K562 (cell line): ENCODE data around the gene OR9G4. TPM values are rescaled to one million over a fixed set of nuclear protein-coding genes. Genes with fewer than 3 reads are reported as not detected.

Experiments
- ATAC-seq: fragments of 200-7000 bp; cut with Tn5 transposase; 3 replicates; pipeline ENCODE4 v1.9.1; 2020; ENCODE audit warnings: moderate library complexity
- BruUV-seq: library from RNA; stranded (reverse); fragments of 400-500 nt; replicated peaks from 2 replicates; lab custom pipeline; 2021; lab: Mats Ljungman, UMichigan
- CTCF ChIA-PET: fragments of 300-600 bp; formaldehyde crosslinking; extraction: SDS; loops from one replicate; lab custom pipeline; 2021; ENCODE audit warnings: low intra/inter-chr PET ratio; lab: Yijun Ruan, JAX
- POLR2A ChIA-PET: fragments of 300-600, 350-650 bp; sonication (Branson Sonifier 250); formaldehyde crosslinking; extraction: SDS; loops from one replicate; lab custom pipeline; 2021; ENCODE audit warnings: antibody characterized with exemption, inconsistent platforms; lab: Yijun Ruan, JAX
- DNase-seq, 4 experiments: peaks; one replicate each; pipeline versions ENCODE4 v3.0.0 to v3.0.0-alpha.2; 2011 to 2018; ENCODE audit warnings: low spot score in 3 of 4, mixed read lengths in 3 of 4; ENCODE audit errors: extremely low read depth in 1 of 4
- FAIRE-seq: peaks from 2 replicates; lab custom pipeline; 2011; peaks lifted over from hg19 to GRCh38; lab: Jason Lieb, UNC
- H2AFZ ChIP-seq: 2 replicates; pipeline ENCODE4 v1.6.0; 2011; ENCODE audit warnings: low read depth, low read length, control low read depth, inconsistent platforms
- H3K27ac ChIP-seq: fragments of 200-600 bp; 3 replicates; pipeline ENCODE4 v1.8.0; 2011; ENCODE audit warnings: low read depth, mild to moderate bottlenecking, control low read depth, inconsistent platforms, low read length, moderate library complexity, mixed read lengths; ENCODE audit errors: extremely low read depth
- H3K27me3 ChIP-seq, 2 experiments: fragments of 300-600 bp in 1 of 2; 2 replicates in 1 of 2; 3 replicates in 1 of 2; pipeline versions ENCODE4 v1.6.0 to v1.8.0; 2011; ENCODE audit warnings: inconsistent platforms in 2 of 2, low read length in 2 of 2, mild to moderate bottlenecking in 1 of 2, mixed read lengths in 1 of 2, moderate library complexity in 1 of 2; ENCODE audit not compliant: control insufficient read depth in 2 of 2, insufficient read depth in 2 of 2
- H3K36me3 ChIP-seq: fragments of 300-600 bp; 3 replicates; pipeline ENCODE4 v1.8.0; 2011; ENCODE audit warnings: mild to moderate bottlenecking, low read length, inconsistent platforms; ENCODE audit not compliant: control insufficient read depth, insufficient read depth
- H3K4me1 ChIP-seq, 2 experiments: fragments of 200-600 bp in 1 of 2; replicated peaks in 1 of 2; 2 replicates in 1 of 2; 3 replicates in 1 of 2; pipeline versions ENCODE4 v1.5.1 to v1.8.0; 2011; ENCODE audit warnings: inconsistent platforms in 2 of 2, low read length in 2 of 2, mild to moderate bottlenecking in 1 of 2, mixed read lengths in 1 of 2, moderate library complexity in 1 of 2; ENCODE audit not compliant: control insufficient read depth in 2 of 2, insufficient read depth in 2 of 2
- H3K4me2 ChIP-seq: 2 replicates; pipeline ENCODE4 v1.6.1; 2011; ENCODE audit warnings: low read length, control low read depth, inconsistent platforms, mixed read lengths; ENCODE audit not compliant: insufficient read depth
- H3K4me3 ChIP-seq: fragments of 200-600 bp; sonication (generic), shearing (Covaris generic); 2 replicates; pipeline ENCODE4 v1.5.1; 2016; ENCODE audit warnings: control low read depth, inconsistent platforms
- H3K79me2 ChIP-seq: fragments of 200-600 bp; 3 replicates; pipeline ENCODE4 v1.8.0; 2011; ENCODE audit warnings: low read length, inconsistent platforms; ENCODE audit not compliant: control insufficient read depth, insufficient read depth
- H3K9ac ChIP-seq, 2 experiments: 2 replicates each; pipeline versions ENCODE4 v1.6.0 to v1.6.1; 2011; ENCODE audit warnings: low read depth in 2 of 2, low read length in 2 of 2, control low read depth in 1 of 2, inconsistent platforms in 1 of 2, mild to moderate bottlenecking in 1 of 2, mixed read lengths in 1 of 2; ENCODE audit not compliant: insufficient read depth in 1 of 2
- H3K9me1 ChIP-seq: one replicate; pipeline ENCODE4 v1.6.0; 2011; ENCODE audit warnings: inconsistent platforms, mild to moderate bottlenecking, low read length, moderate library complexity; ENCODE audit not compliant: control insufficient read depth, insufficient read depth
- H3K9me3 ChIP-seq: replicated peaks from 2 replicates; pipeline ENCODE4 v1.5.1; 2011; ENCODE audit warnings: low read depth, low read length, inconsistent platforms; ENCODE audit not compliant: control insufficient read depth, insufficient read depth
- H4K20me1 ChIP-seq: replicated peaks from 2 replicates; pipeline ENCODE4 v1.6.1; 2011; ENCODE audit warnings: low read length, inconsistent platforms, mixed read lengths; ENCODE audit not compliant: control insufficient read depth, insufficient read depth
- CC2D1A ChIP-seq: fragments of 450-650 bp; IDR thresholded peaks from 2 replicates; pipeline ENCODE4 v1.6.1; 2017; ENCODE audit warnings: mild to moderate bottlenecking
- HCFC1 ChIP-seq: IDR thresholded peaks from 2 replicates; pipeline ENCODE4 v1.6.1; 2012; ENCODE audit warnings: low read depth, low read length, improper control_type of control experiment
- MTA2 ChIP-seq: fragments of 450-650 bp; IDR thresholded peaks from 2 replicates; pipeline ENCODE4 v1.6.1; 2016; ENCODE audit warnings: low read depth
- SAFB ChIP-seq: fragments of 200-400 bp; formaldehyde crosslinking; IDR thresholded peaks from 2 replicates; pipeline ENCODE4 v1.6.1; 2017; ENCODE audit warnings: low read depth, low read length, borderline replicate concordance
- XRCC3 ChIP-seq: fragments of 450-650 bp; IDR thresholded peaks from 2 replicates; pipeline ENCODE4 v1.6.1; 2017; ENCODE audit warnings: mild to moderate bottlenecking, moderate library complexity
- ZNF197 ChIP-seq: fragments of 200-800 bp; sonication (Bioruptor generic); IDR thresholded peaks from 2 replicates; pipeline ENCODE4 v1.6.1; 2016; ENCODE audit warnings: low read depth, missing genetic modification characterization, missing compliant biosample characterization
- ZNF41 ChIP-seq: fragments of 250-450 bp; sonication (Bioruptor Pico); conservative IDR thresholded peaks from 2 replicates; pipeline ENCODE4 v1.4.0; 2020; ENCODE audit warnings: mild to moderate bottlenecking
- ZNF444 ChIP-seq: fragments of 250-450 bp; sonication (Bioruptor Pico); IDR thresholded peaks from 2 replicates; pipeline ENCODE4 v1.4.0; 2020; ENCODE audit warnings: mild to moderate bottlenecking, moderate library complexity
- WGBS: fragments of 100-300 bp; shearing (Covaris generic); methylation state at CpG from one replicate; pipeline ENCODE4 v1.1.6; 2016; ENCODE audit warnings: low coverage, mixed read lengths; ENCODE audit not compliant: insufficient coverage; ENCODE audit errors: missing lambda C conversion rate; 5-methylcytosine and 5-hydroxymethylcytosine counted together
- in situ Hi-C: fragments of 300-500 bp; cut with MboI; formaldehyde crosslinking; loops from 4 replicates; pipeline ENCODE4 v1.15.0; 2018; ENCODE audit warnings: inconsistent platforms, mixed read lengths
- intact Hi-C: fragments of 100-400 bp; cut with micrococcal nuclease; formaldehyde crosslinking; loops from 2 replicates; pipeline ENCODE4 v1.14.2; 2022
- polyA plus RNA-seq, 8 experiments: library from polyadenylated mRNA; depleted of rRNA in 4 of 8; stranded (reverse) in 5 of 8; unstranded in 3 of 8; fragments of >200 nt; fragmentation: Nextera tagmentation in 2 of 8; fragmentation: Illumina TruSeq in 1 of 8; extraction: Ambion mirVana in 2 of 8; extraction: Trizol in 1 of 8; gene quantifications; 2 replicates each; pipeline versions ENCODE4 v1.2.1 to v1.2.3, GENCODE V29; 2011 to 2014; ENCODE audit warnings: inconsistent platforms in 1 of 8, missing spikeins in 1 of 8
- total RNA-seq, 7 experiments: library from RNA; depleted of rRNA in 6 of 7; stranded (reverse); fragments of >200 nt in 6 of 7; fragmentation: Illumina TruSeq in 2 of 7; extraction: Trizol in 2 of 7; gene quantifications; 2 replicates each; pipeline versions ENCODE4 v1.2.1 to v1.2.3, GENCODE V29; 2011 to 2021; ENCODE audit warnings: low replicate concordance in 1 of 7
- TF ChIP-seq, protein P1 (sequence below): sonication (generic); IDR thresholded peaks from 2 replicates; pipeline ENCODE4 v1.6.1; 2016
- TF ChIP-seq, protein P2 (sequence below): fragments of 450-650 bp; formaldehyde crosslinking; IDR thresholded peaks from 2 replicates; pipeline ENCODE4 v1.4.0; 2020; ENCODE audit warnings: mild to moderate bottlenecking, mixed read lengths
- TF ChIP-seq, protein P3 (sequence below): fragments of 450-650 bp; formaldehyde crosslinking; IDR thresholded peaks from 2 replicates; pipeline ENCODE4 v1.4.0; 2020; ENCODE audit warnings: mild to moderate bottlenecking
- TF ChIP-seq, protein P4 (sequence below): fragments of 250-450 bp; sonication (Bioruptor Pico); IDR thresholded peaks from 2 replicates; pipeline ENCODE4 v1.4.0; 2020; ENCODE audit warnings: mild to moderate bottlenecking, moderate library complexity, borderline replicate concordance
- TF ChIP-seq, protein P5 (sequence below): conservative IDR thresholded peaks from 2 replicates; pipeline ENCODE4 v1.6.1; 2011; ENCODE audit warnings: low read depth, mild to moderate bottlenecking, low read length; ENCODE audit not compliant: control insufficient read depth

The OR9G4 gene
- total and polyA plus RNA-seq, 9 of the 15 experiments (the other 6 are each of a cell fraction or from before 2014, with no cell fraction given): not detected

DNA sequence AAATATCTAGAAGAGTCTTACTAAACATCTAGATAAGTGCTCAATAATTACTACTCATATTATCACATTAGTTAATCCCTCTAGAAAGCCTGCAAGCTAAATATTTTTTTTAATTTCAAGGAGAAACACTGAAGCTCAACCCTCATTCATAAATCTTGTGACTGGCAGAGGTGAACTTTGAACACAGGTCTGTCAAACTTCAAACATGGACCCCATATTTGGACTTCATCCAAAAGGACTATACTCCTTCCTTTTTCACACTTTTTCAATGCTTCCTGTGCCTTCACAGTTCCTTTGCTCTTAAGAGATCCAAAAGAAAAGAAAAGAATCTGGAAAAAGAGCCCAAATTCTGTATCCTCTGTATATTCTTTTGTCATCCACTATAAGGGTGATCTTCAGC lies 28.3 kb upstream of the OR9G4 start (continued):
- TF ChIP-seq, protein P1, sequence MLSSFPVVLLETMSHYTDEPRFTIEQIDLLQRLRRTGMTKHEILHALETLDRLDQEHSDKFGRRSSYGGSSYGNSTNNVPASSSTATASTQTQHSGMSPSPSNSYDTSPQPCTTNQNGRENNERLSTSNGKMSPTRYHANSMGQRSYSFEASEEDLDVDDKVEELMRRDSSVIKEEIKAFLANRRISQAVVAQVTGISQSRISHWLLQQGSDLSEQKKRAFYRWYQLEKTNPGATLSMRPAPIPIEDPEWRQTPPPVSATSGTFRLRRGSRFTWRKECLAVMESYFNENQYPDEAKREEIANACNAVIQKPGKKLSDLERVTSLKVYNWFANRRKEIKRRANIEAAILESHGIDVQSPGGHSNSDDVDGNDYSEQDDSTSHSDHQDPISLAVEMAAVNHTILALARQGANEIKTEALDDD: no peak
- TF ChIP-seq ZNF444 (CRISPR knock-in tag): no peak
- TF ChIP-seq, protein P2, sequence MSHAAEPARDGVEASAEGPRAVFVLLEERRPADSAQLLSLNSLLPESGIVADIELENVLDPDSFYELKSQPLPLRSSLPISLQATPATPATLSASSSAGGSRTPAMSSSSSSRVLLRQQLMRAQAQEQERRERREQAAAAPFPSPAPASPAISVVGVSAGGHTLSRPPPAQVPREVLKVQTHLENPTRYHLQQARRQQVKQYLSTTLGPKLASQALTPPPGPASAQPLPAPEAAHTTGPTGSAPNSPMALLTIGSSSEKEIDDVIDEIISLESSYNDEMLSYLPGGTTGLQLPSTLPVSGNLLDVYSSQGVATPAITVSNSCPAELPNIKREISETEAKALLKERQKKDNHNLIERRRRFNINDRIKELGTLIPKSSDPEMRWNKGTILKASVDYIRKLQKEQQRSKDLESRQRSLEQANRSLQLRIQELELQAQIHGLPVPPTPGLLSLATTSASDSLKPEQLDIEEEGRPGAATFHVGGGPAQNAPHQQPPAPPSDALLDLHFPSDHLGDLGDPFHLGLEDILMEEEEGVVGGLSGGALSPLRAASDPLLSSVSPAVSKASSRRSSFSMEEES (CRISPR knock-in tag): no peak
- TF ChIP-seq XRCC3: no peak
- no peak for TF ChIP-seq MTA2
- TF ChIP-seq HCFC1: no peak
- no peak for TF ChIP-seq SAFB
- TF ChIP-seq, protein P3, sequence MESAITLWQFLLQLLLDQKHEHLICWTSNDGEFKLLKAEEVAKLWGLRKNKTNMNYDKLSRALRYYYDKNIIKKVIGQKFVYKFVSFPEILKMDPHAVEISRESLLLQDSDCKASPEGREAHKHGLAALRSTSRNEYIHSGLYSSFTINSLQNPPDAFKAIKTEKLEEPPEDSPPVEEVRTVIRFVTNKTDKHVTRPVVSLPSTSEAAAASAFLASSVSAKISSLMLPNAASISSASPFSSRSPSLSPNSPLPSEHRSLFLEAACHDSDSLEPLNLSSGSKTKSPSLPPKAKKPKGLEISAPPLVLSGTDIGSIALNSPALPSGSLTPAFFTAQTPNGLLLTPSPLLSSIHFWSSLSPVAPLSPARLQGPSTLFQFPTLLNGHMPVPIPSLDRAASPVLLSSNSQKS (CRISPR knock-in tag): no peak

DNA sequence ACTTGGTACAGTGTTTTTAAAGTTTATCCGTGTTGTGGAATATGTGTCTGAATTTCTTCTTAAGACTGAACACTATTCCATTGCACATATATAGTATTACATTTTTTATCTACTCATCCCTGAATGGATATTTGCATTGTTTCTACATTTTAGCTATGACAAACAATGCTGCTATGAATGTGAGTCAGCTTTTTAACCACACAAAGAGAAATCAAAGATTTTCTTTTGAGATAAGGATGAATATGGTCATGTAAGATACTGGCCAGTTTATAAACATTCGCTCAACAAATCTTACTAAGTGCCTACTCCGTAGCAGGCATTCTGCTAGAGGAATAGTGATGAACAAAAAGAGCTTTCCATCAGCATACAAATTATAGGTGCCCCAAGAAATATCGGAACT lies 16.5 kb upstream of the OR9G4 start:
- BruUV-seq: no TSS peak
- no peaks in the 10 kb centered on the region for H3K79me2 ChIP-seq
- FAIRE-seq: no peak
- no peak overlapping the region for H2AFZ ChIP-seq
- no peak for DNase-seq
- H3K4me3 ChIP-seq: no peak overlapping the region
- no peak overlapping the region for H3K27ac ChIP-seq
- no peaks in the 10 kb centered on the region for H3K9me1 ChIP-seq
- no peaks in the 10 kb centered on the region for H3K9me3 ChIP-seq
- POLR2A ChIA-PET: interaction anchor here (0.7 kb wide), 1 partner anchor 31 kb away, joined by 3 read pairs; no protein-coding TSS in a partner anchor
- no peaks in the 10 kb centered on the region for H3K36me3 ChIP-seq
- intact Hi-C loops: no loop called here
- H3K4me2 ChIP-seq: no peak overlapping the region
- CTCF ChIA-PET: no interaction called here
- no peak overlapping the region for H3K9ac ChIP-seq
- H3K27me3 ChIP-seq: no peaks in the 10 kb centered on the region
- H3K4me1 ChIP-seq: no peaks in the 10 kb centered on the region
- no peak for ATAC-seq
- H4K20me1 ChIP-seq: no peaks in the 10 kb centered on the region
- 2% methylated on average over 4 of the region's 4 CpGs for WGBS
- in situ Hi-C loops: no loop called here
- TF ChIP-seq ZNF197 (no peak), CC2D1A (no peak), ZNF41 (CRISPR knock-in tag) (no peak), SAFB (no peak)
- TF ChIP-seq, protein P4, sequence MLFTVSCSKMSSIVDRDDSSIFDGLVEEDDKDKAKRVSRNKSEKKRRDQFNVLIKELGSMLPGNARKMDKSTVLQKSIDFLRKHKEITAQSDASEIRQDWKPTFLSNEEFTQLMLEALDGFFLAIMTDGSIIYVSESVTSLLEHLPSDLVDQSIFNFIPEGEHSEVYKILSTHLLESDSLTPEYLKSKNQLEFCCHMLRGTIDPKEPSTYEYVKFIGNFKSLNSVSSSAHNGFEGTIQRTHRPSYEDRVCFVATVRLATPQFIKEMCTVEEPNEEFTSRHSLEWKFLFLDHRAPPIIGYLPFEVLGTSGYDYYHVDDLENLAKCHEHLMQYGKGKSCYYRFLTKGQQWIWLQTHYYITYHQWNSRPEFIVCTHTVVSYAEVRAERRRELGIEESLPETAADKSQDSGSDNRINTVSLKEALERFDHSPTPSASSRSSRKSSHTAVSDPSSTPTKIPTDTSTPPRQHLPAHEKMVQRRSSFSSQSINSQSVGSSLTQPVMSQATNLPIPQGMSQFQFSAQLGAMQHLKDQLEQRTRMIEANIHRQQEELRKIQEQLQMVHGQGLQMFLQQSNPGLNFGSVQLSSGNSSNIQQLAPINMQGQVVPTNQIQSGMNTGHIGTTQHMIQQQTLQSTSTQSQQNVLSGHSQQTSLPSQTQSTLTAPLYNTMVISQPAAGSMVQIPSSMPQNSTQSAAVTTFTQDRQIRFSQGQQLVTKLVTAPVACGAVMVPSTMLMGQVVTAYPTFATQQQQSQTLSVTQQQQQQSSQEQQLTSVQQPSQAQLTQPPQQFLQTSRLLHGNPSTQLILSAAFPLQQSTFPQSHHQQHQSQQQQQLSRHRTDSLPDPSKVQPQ (CRISPR knock-in tag): no peak
- TF ChIP-seq, protein P5, sequence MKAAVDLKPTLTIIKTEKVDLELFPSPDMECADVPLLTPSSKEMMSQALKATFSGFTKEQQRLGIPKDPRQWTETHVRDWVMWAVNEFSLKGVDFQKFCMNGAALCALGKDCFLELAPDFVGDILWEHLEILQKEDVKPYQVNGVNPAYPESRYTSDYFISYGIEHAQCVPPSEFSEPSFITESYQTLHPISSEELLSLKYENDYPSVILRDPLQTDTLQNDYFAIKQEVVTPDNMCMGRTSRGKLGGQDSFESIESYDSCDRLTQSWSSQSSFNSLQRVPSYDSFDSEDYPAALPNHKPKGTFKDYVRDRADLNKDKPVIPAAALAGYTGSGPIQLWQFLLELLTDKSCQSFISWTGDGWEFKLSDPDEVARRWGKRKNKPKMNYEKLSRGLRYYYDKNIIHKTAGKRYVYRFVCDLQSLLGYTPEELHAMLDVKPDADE: no peak
